ENCODE measurements around the gene GET4. TPM values are rescaled to one million over a fixed set of nuclear protein-coding genes. Genes with fewer than 3 reads are reported as not detected.

Gene GET4
- total and polyA plus RNA-seq, 4 donors, result 19.5 to 34.7 (median 27.3) TPM

DNA sequence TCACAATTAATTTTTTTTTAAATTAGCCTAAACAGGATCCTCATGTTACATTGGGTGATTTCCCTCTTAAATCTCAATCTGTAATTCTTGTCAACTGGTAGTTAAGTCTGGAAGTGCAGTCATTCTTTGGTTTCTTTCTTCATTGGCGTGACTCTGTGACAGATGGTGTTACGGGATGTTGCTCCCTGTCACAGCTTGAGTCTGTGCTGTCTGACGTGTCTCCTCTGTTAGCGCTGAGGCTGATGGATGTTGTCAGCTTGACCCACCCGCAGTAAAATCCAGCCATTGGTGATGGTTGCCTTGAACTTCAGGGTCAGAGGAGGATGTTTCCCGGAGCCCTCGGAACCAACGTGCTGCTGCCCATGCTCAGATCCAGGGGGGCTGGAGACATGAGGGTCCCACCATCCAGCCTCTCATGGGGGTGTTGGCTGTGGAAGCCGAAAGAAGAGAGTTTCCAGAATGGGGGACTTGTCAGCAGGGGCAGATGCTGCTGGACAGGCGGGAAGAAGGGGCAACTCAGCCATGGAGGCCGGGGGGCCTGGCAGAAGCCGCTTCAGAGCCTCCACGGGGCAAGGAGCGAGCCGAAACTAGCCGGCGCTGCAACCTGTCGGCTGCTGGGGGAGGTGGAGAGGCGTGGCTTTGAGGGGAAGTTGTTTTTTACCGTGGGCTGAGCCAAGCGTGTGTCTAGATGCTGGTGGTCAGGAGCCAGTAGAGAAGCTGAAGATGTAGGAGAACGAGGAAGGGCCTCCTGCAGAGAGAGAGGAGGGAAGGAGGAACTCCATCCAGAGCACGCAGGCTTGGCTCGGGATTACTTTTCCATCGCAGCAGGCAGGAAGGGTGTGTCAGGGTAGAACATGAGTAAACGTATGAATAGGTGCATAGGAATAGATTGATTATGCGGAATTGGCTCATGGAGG is 40.6 kb upstream of the GET4 start:
- TF ChIP-seq RXRA (IDR thresholded peaks at IDR 0.05) (no peak), EGR1 (IDR thresholded peaks at IDR 0.05; ENCODE audit: low read depth in 2 of 2) (no peak)
- H3K9ac ChIP-seq (ENCODE audit: low read depth in 1 of 2, low read length in 2 of 2), result no peak overlapping the region
- H3K4me1 ChIP-seq (ENCODE audit: control insufficient read depth in 4 of 4, insufficient read depth in 4 of 4, low read length in 3 of 4), result peaks cover 0 to 12% (median 0%) of the 10 kb centered on the region in 4 donors
- H3K27me3 ChIP-seq (ENCODE audit: control insufficient read depth in 4 of 4, insufficient read depth in 4 of 4, low read length in 3 of 4), result no peaks in the 10 kb centered on the region
- peaks cover 6 to 14% (median 11%) of the 10 kb centered on the region in 4 donors for H3K36me3 ChIP-seq (ENCODE audit: control insufficient read depth in 4 of 4, insufficient read depth in 3 of 4, low read depth in 1 of 4, low read length in 3 of 4)
- H3K4me3 ChIP-seq (ENCODE audit: low read depth in 1 of 3, low read length in 3 of 3), result no peak overlapping the region
- peak overlapping the region; percentile 48 to 50 for H3K27ac ChIP-seq (ENCODE audit: low read depth in 1 of 2, low read length in 2 of 2)
- DNase-seq (ENCODE audit: low spot score), result no peak
- WGBS, result 82% methylated on average over 27 of the region's 27 CpGs
- no peaks in the 10 kb centered on the region for H3K9me3 ChIP-seq (ENCODE audit: control insufficient read depth in 4 of 4, low read length in 3 of 4)

DNA sequence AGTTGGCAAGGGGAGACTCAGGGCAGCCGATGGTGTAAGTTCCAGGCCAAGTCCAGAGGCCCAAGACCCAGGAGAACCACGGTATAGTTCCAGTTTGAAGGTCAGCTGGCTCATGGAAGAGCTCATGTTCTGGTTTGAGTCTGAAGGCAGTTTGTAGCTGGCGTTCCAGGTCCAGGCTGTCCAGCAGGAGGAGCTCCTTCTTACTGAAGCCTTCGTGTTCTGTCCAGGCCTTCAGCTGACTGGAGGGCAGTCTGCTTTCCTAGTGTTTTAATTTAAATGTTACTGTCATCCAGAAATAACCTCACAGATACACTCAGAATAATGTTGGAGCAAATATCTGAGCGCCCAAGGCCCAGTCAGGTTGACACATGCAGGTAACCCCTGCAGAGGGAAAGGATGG is 39.9 kb upstream of the GET4 start:
- 39% methylated on average over 5 of the region's 5 CpGs for WGBS
- TF ChIP-seq HNF4A (conservative IDR thresholded peaks at IDR 0.05) (peak in 1 of 2 donors; percentile 20), CTCF (IDR thresholded peaks at IDR 0.05; ENCODE audit: low read depth, low read length, missing input control) (peak; percentile 45), RAD21 (IDR thresholded peaks at IDR 0.05) (peak; percentile 72 to 80), YY1 (IDR thresholded peaks at IDR 0.05) (no peak)
- TF ChIP-seq, protein P1, sequence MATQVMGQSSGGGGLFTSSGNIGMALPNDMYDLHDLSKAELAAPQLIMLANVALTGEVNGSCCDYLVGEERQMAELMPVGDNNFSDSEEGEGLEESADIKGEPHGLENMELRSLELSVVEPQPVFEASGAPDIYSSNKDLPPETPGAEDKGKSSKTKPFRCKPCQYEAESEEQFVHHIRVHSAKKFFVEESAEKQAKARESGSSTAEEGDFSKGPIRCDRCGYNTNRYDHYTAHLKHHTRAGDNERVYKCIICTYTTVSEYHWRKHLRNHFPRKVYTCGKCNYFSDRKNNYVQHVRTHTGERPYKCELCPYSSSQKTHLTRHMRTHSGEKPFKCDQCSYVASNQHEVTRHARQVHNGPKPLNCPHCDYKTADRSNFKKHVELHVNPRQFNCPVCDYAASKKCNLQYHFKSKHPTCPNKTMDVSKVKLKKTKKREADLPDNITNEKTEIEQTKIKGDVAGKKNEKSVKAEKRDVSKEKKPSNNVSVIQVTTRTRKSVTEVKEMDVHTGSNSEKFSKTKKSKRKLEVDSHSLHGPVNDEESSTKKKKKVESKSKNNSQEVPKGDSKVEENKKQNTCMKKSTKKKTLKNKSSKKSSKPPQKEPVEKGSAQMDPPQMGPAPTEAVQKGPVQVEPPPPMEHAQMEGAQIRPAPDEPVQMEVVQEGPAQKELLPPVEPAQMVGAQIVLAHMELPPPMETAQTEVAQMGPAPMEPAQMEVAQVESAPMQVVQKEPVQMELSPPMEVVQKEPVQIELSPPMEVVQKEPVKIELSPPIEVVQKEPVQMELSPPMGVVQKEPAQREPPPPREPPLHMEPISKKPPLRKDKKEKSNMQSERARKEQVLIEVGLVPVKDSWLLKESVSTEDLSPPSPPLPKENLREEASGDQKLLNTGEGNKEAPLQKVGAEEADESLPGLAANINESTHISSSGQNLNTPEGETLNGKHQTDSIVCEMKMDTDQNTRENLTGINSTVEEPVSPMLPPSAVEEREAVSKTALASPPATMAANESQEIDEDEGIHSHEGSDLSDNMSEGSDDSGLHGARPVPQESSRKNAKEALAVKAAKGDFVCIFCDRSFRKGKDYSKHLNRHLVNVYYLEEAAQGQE (IDR thresholded peaks at IDR 0.05), result peak; percentile 68
- Histone ChIP-seq H3K9me3 (ENCODE audit: control insufficient read depth in 4 of 4, low read length in 3 of 4) (no peaks in the 10 kb centered on the region), H3K4me3 (ENCODE audit: low read depth in 1 of 3, low read length in 3 of 3) (no peak overlapping the region), H3K27ac (ENCODE audit: low read depth in 1 of 2, low read length in 2 of 2) (peak overlapping the region; percentile 48 to 50), H3K9ac (ENCODE audit: low read depth in 1 of 2, low read length in 2 of 2) (no peak overlapping the region), H3K4me1 (ENCODE audit: control insufficient read depth in 4 of 4, insufficient read depth in 4 of 4, low read length in 3 of 4) (peaks cover 0 to 12% (median 0%) of the 10 kb centered on the region in 4 donors), H3K27me3 (ENCODE audit: control insufficient read depth in 4 of 4, insufficient read depth in 4 of 4, low read length in 3 of 4) (no peaks in the 10 kb centered on the region), H3K36me3 (ENCODE audit: control insufficient read depth in 4 of 4, insufficient read depth in 3 of 4, low read depth in 1 of 4, low read length in 3 of 4) (peaks cover 6 to 14% (median 11%) of the 10 kb centered on the region in 4 donors)
- DNase-seq (ENCODE audit: low spot score), result no peak

DNA sequence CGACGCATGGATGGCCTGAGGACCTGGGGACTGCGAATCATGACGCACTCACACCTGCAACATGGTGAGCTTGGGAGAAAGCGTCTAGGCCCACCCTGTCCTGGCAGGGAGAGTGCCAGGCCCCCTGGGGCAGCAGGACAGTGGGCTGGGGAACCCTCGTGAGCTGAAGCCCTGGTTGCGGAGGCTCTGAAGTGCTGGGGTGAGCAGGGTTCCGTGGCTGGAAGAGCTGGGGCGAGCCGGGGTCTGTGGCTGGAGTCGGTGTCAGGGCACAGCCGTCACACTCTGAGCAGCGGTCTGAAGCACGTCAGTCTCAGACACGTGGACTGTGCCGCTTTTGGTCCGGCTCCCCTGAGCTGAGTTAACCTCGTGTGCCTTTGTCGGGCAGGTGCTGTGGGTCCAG is 39.4 kb upstream of the GET4 start:
- DNase-seq (ENCODE audit: low spot score), result no peak
- no peak for TF ChIP-seq MAX (IDR thresholded peaks at IDR 0.05)
- no peak for TF ChIP-seq ZBTB33 (IDR thresholded peaks at IDR 0.05)
- no peak for TF ChIP-seq HNF4G (IDR thresholded peaks at IDR 0.05)
- no peak for TF ChIP-seq TAF1 (conservative IDR thresholded peaks at IDR 0.05)
- no peak for TF ChIP-seq YY1 (IDR thresholded peaks at IDR 0.05)
- no peak for TF ChIP-seq CTCF (IDR thresholded peaks at IDR 0.05; ENCODE audit: low read depth, low read length, missing input control)

More for the DNA sequence above, 39.4 kb upstream of the GET4 start:
- no peaks in the 10 kb centered on the region for H3K27me3 ChIP-seq (ENCODE audit: control insufficient read depth in 4 of 4, insufficient read depth in 4 of 4, low read length in 3 of 4)
- 95% methylated on average over 19 of the region's 19 CpGs for WGBS
- peaks cover 6 to 17% (median 13%) of the 10 kb centered on the region in 4 donors for H3K36me3 ChIP-seq (ENCODE audit: control insufficient read depth in 4 of 4, insufficient read depth in 3 of 4, low read depth in 1 of 4, low read length in 3 of 4)
- no peak overlapping the region for H3K4me3 ChIP-seq (ENCODE audit: low read depth in 1 of 3, low read length in 3 of 3)
- H3K9ac ChIP-seq (ENCODE audit: low read depth in 1 of 2, low read length in 2 of 2), result no peak overlapping the region
- H3K4me1 ChIP-seq (ENCODE audit: control insufficient read depth in 4 of 4, insufficient read depth in 4 of 4, low read length in 3 of 4), result peaks cover 0 to 12% (median 0%) of the 10 kb centered on the region in 4 donors
- H3K27ac ChIP-seq (ENCODE audit: low read depth in 1 of 2, low read length in 2 of 2), result no peak overlapping the region
- H3K9me3 ChIP-seq (ENCODE audit: control insufficient read depth in 4 of 4, low read length in 3 of 4), result no peaks in the 10 kb centered on the region
